GM12878 (cell line): ENCODE measurements around the gene CELSR2. TPM values are rescaled to one million over a fixed set of nuclear protein-coding genes. Genes with fewer than 3 reads are reported as not detected.

ENCODE experiments used
- ATAC-seq: fragments of 200-7000 bp; cut with Tn5 transposase; 3 replicates; pipeline ENCODE4 v1.9.1; 2020; ENCODE audit warnings: mild to moderate bottlenecking, moderate library complexity
- Bru-seq: library from RNA; stranded (reverse); fragments of 400-500 nt; gene quantifications from one replicate; lab custom pipeline; 2021; lab: Mats Ljungman, UMichigan
- BruChase-seq, 2 experiments: library from RNA; stranded (reverse); fragments of 400-500 nt; gene quantifications; one replicate each; lab custom pipeline; 2021; lab: Mats Ljungman, UMichigan
- BruUV-seq: library from RNA; stranded (reverse); fragments of 400-500 nt; replicated peaks from 2 replicates; lab custom pipeline; 2021; lab: Mats Ljungman, UMichigan
- CTCF ChIA-PET: fragments of 300-600 bp; sonication (Branson Sonifier 250); formaldehyde crosslinking; extraction: SDS; loops from one replicate; lab custom pipeline; 2021; ENCODE audit warnings: inconsistent platforms; lab: Yijun Ruan, JAX
- POLR2A ChIA-PET: fragments of 350-600 bp; formaldehyde crosslinking; extraction: SDS; loops from one replicate; lab custom pipeline; 2021; ENCODE audit warnings: inconsistent platforms; lab: Charles Lee
- RAD21 ChIA-PET: fragments of 300-600 bp; sonication (Branson Sonifier 250); formaldehyde crosslinking; loops from one replicate; lab custom pipeline; 2023; ENCODE audit warnings: antibody characterized with exemption; ENCODE audit not compliant: unreplicated experiment; lab: Charles Lee
- SMC1A ChIA-PET: fragments of 300-600 bp; sonication (Branson Sonifier 250); formaldehyde crosslinking; loops from one replicate; lab custom pipeline; 2023; ENCODE audit not compliant: unreplicated experiment, uncharacterized antibody; lab: Charles Lee
- DNase-seq: peaks from one replicate; pipeline ENCODE4 v3.0.0-alpha.2; 2011; ENCODE audit warnings: low read depth, low spot score
- FAIRE-seq: peaks from 3 replicates; lab custom pipeline; 2011; peaks lifted over from hg19 to GRCh38; lab: Jason Lieb, UNC
- H2AFZ ChIP-seq: 2 replicates; pipeline ENCODE4 v1.6.0; 2011; ENCODE audit warnings: low read depth, low read length, control low read depth; ENCODE audit not compliant: control insufficient read depth
- H3K27ac ChIP-seq: 2 replicates; pipeline ENCODE4 v1.5.1; 2011; ENCODE audit warnings: control low read depth; ENCODE audit not compliant: control insufficient read depth, insufficient read depth
- H3K27me3 ChIP-seq, 2 experiments: replicated peaks in 1 of 2; 2 replicates each; pipeline versions ENCODE4 v1.6.0 to v1.6.1; 2011; ENCODE audit warnings: low read length in 1 of 2; ENCODE audit not compliant: control insufficient read depth in 2 of 2, insufficient read depth in 2 of 2
- H3K36me3 ChIP-seq, 2 experiments: 2 replicates each; pipeline ENCODE4 v1.5.1; 2011; ENCODE audit warnings: low read length in 1 of 2; ENCODE audit not compliant: control insufficient read depth in 2 of 2, insufficient read depth in 2 of 2
- H3K4me1 ChIP-seq: 2 replicates; pipeline ENCODE4 v1.6.1; 2011; ENCODE audit warnings: mild to moderate bottlenecking, low read length, moderate library complexity, mixed read lengths; ENCODE audit not compliant: control insufficient read depth, insufficient read depth
- H3K4me2 ChIP-seq: 2 replicates; pipeline ENCODE4 v1.6.0; 2011; ENCODE audit warnings: control low read depth; ENCODE audit not compliant: control insufficient read depth, insufficient read depth
- H3K4me3 ChIP-seq: fragments of 200-600 bp; sonication (generic); 2 replicates; pipeline ENCODE4 v1.5.1; 2016
- H3K79me2 ChIP-seq: 2 replicates; pipeline ENCODE4 v1.6.0; 2011; ENCODE audit warnings: low read length; ENCODE audit not compliant: control insufficient read depth, insufficient read depth
- H3K9ac ChIP-seq: 2 replicates; pipeline ENCODE4 v1.8.0; 2011; ENCODE audit warnings: low read length, control low read depth, mixed read lengths; ENCODE audit not compliant: control insufficient read depth, insufficient read depth
- H3K9me3 ChIP-seq: replicated peaks from 3 replicates; pipeline ENCODE4 v1.5.1; 2011; ENCODE audit warnings: mild to moderate bottlenecking, low read length; ENCODE audit not compliant: control insufficient read depth, insufficient read depth
- H4K20me1 ChIP-seq: 2 replicates; pipeline ENCODE4 v1.6.0; 2011; ENCODE audit not compliant: control insufficient read depth, insufficient read depth
- KAT2A ChIP-seq: conservative IDR thresholded peaks from 2 replicates; pipeline ENCODE4 v1.6.1; 2011; ENCODE audit warnings: low read depth, low read length; ENCODE audit not compliant: control insufficient read depth
- MTA2 ChIP-seq: fragments of 450-650 bp; IDR thresholded peaks from 2 replicates; pipeline ENCODE4 v1.6.1; 2016; ENCODE audit warnings: low read depth, mild to moderate bottlenecking, moderate library complexity
- SIX5 ChIP-seq: IDR thresholded peaks from 2 replicates; pipeline ENCODE4 v1.6.1; 2011; ENCODE audit warnings: mild to moderate bottlenecking, low read depth, low read length, moderate library complexity; ENCODE audit not compliant: severe bottlenecking
- STAT3 ChIP-seq: IDR thresholded peaks from 2 replicates; pipeline ENCODE4 v1.6.1; 2011; ENCODE audit warnings: low read depth, low read length, improper control_type of control experiment
- SUZ12 ChIP-seq: fragments of 200-600 bp; sonication (generic); IDR thresholded peaks from one replicate; pipeline ENCODE4 v1.6.1; 2018; ENCODE audit warnings: antibody characterized with exemption, mild to moderate bottlenecking; ENCODE audit not compliant: unreplicated experiment
- TARDBP ChIP-seq: IDR thresholded peaks from 2 replicates; pipeline ENCODE4 v1.6.1; 2016; ENCODE audit warnings: borderline replicate concordance
- WGBS: methylation state at CpG from one replicate; pipeline ENCODE4 v1.1.6; 2016; ENCODE audit warnings: low lambda C conversion rate; ENCODE audit not compliant: insufficient replicate concordance, insufficient coverage; ENCODE audit errors: missing lambda C conversion rate; 5-methylcytosine and 5-hydroxymethylcytosine counted together
- in situ Hi-C: fragments of 300-500 bp; cut with MboI; formaldehyde crosslinking; loops from 9 replicates; pipeline ENCODE4 v1.14.3; 2018; ENCODE audit warnings: mixed read lengths
- intact Hi-C: fragments of 100-400 bp; cut with micrococcal nuclease; formaldehyde crosslinking; loops from one replicate; pipeline ENCODE4 v1.14.2; 2022; ENCODE audit not compliant: unreplicated experiment
- long read RNA-seq, 2 experiments: library from polyadenylated mRNA; unstranded; transcript quantifications; one replicate each; pipeline ENCODE4 v2.0.0, GENCODE V29; 2019 to 2020
- polyA minus RNA-seq, 3 experiments: library from RNA; depleted of rRNA, polyadenylated mRNA; stranded (reverse); fragments of >200 nt; gene quantifications; 2 replicates each; pipeline ENCODE4 v1.2.3, GENCODE V29; 2011
- polyA plus RNA-seq, 11 experiments: library from polyadenylated mRNA; depleted of rRNA in 4 of 11; unstranded in 6 of 11; stranded (reverse) in 5 of 11; fragments of >200 nt; fragmentation: Nextera tagmentation in 4 of 11; fragmentation: Illumina TruSeq in 1 of 11; extraction: Ambion mirVana in 4 of 11; extraction: Trizol in 1 of 11; gene quantifications; 1 replicate in 1 of 11; 2 replicates in 10 of 11; pipeline versions ENCODE4 v1.2.1 to v1.2.3, GENCODE V29; 2011 to 2016; ENCODE audit warnings: inconsistent platforms in 2 of 11, missing spikeins in 2 of 11, low read depth in 1 of 11
- total RNA-seq, 4 experiments: library from RNA; depleted of rRNA in 3 of 4; stranded (reverse); fragments of >200 nt in 3 of 4; fragmentation: Illumina TruSeq in 1 of 4; extraction: Trizol in 1 of 4; gene quantifications; 2 replicates each; pipeline versions ENCODE4 v1.2.1 to v1.2.3, GENCODE V29; 2013 to 2021
- TF ChIP-seq, protein P1 (sequence below): fragments of 450-650 bp; IDR thresholded peaks from 2 replicates; pipeline ENCODE4 v1.6.1; 2017; ENCODE audit warnings: low read depth, mild to moderate bottlenecking, moderate library complexity
- TF ChIP-seq, protein P2 (sequence below): fragments of 450-650 bp; IDR thresholded peaks from 2 replicates; pipeline ENCODE4 v1.6.1; 2017; ENCODE audit warnings: mild to moderate bottlenecking, low read depth, inconsistent platforms; ENCODE audit not compliant: poor library complexity, severe bottlenecking

CELSR2 gene, protein sequence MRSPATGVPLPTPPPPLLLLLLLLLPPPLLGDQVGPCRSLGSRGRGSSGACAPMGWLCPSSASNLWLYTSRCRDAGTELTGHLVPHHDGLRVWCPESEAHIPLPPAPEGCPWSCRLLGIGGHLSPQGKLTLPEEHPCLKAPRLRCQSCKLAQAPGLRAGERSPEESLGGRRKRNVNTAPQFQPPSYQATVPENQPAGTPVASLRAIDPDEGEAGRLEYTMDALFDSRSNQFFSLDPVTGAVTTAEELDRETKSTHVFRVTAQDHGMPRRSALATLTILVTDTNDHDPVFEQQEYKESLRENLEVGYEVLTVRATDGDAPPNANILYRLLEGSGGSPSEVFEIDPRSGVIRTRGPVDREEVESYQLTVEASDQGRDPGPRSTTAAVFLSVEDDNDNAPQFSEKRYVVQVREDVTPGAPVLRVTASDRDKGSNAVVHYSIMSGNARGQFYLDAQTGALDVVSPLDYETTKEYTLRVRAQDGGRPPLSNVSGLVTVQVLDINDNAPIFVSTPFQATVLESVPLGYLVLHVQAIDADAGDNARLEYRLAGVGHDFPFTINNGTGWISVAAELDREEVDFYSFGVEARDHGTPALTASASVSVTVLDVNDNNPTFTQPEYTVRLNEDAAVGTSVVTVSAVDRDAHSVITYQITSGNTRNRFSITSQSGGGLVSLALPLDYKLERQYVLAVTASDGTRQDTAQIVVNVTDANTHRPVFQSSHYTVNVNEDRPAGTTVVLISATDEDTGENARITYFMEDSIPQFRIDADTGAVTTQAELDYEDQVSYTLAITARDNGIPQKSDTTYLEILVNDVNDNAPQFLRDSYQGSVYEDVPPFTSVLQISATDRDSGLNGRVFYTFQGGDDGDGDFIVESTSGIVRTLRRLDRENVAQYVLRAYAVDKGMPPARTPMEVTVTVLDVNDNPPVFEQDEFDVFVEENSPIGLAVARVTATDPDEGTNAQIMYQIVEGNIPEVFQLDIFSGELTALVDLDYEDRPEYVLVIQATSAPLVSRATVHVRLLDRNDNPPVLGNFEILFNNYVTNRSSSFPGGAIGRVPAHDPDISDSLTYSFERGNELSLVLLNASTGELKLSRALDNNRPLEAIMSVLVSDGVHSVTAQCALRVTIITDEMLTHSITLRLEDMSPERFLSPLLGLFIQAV (N-terminal part only)
- 0.27 TPM in 2 replicates for total RNA-seq (2013; cell fraction: nucleolus; rRNA removed)
- total RNA-seq (2014; rRNA removed) (under 0.01 TPM in 1 of 2 replicates, not detected in the other), total RNA-seq (2014; rRNA removed; fragmentation: Illumina TruSeq; extraction: Trizol) (0.04 and 0.14 TPM in 2 replicates), total RNA-seq (2021) (0.15 and 0.19 TPM in 2 replicates), polyA plus RNA-seq (2011; rRNA removed) (0.03 and 0.07 TPM in 2 replicates), polyA plus RNA-seq (2014; fragmentation: Illumina TruSeq; extraction: Trizol) (0.02 and 0.10 TPM in 2 replicates), polyA plus RNA-seq (2014; fragmentation: Nextera tagmentation; extraction: Ambion mirVana) (not detected), polyA plus RNA-seq (2014; rRNA removed) (0.01 and 0.19 TPM in 2 replicates), polyA plus RNA-seq (2016; fragmentation: Nextera tagmentation; extraction: Ambion mirVana) (under 1 TPM; 0.03 to 0.04 TPM), polyA minus RNA-seq (2011; rRNA and poly(A)+ RNA removed) (0.62 and 2.3 TPM in 2 replicates), Bru-seq, nascent RNA (percentile 14 among the genes with signal in this experiment), BruChase-seq, experiment 1, labeled RNA remaining after a 6-hour chase (percentile 25 among the genes with signal in this experiment), BruChase-seq, experiment 2, labeled RNA remaining after a 2-hour chase (percentile 22 among the genes with signal in this experiment)
- polyA plus RNA-seq (2011; ENCODE audit: low read depth) = 0.13 TPM
- polyA plus RNA-seq (2011; cell fraction: cytosol; rRNA removed) = 0.09 and 0.10 TPM in 2 replicates
- 0.78 TPM in 2 replicates for polyA plus RNA-seq (2011; cell fraction: nucleus; rRNA removed)
- 0.31 and 0.45 TPM in 2 replicates for polyA plus RNA-seq (2012)
- polyA minus RNA-seq (2011; cell fraction: cytosol; rRNA and poly(A)+ RNA removed) = 0.21 and 0.27 TPM in 2 replicates
- 0.48 and 0.86 TPM in 2 replicates for polyA minus RNA-seq (2011; cell fraction: nucleus; rRNA and poly(A)+ RNA removed)
- long read RNA-seq, experiment 1 = 0 reads
- long read RNA-seq, experiment 2 = 0 reads

DNA sequence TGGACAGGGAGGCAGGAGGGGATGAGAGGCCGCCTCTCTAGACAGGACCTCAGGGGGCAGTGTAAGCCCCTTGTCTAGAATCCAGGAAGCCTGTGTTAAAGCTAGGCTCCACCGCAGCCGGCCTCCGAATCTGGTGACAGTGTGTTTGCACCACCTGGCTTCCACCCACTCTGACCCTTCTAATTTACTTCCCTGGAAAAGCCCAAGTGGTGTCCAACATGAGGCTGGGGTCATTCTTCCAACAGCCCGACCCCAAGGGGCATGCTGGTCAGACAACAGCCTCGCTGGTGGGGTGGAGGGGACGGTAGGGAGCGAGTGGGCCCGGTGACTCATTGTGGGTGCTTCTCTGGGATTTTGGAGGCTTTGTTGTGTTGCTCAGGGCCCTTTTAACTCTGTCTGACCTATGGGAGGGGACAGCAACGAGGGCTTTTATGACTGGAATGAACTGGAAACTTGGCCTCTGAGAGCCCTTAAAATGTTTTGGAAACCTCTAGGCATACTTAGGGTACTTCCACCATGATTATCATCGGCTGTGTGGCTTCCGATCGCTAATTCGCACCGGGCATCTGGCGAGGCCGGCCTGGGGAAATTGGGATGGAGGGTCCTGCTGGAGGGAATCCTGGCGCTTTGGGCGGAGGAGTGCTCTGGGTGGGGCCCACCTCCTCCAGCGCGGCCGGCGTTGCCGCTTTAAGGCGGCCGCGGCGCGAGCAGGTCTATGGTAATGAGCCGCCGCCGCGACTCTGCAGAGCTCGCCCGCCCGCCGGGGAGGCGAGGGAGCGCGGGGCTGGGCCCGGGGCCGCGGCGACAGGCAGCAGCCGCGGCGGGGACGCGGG, at the start of gene CELSR2:
Gene CELSR2 (plus strand): TSS at position 743 of the 833 bp plus-strand sequence. CDS start 541 bp downstream, outside the sequence.
- Histone ChIP-seq H3K9me3 (no peaks in the 10 kb centered on the region), H2AFZ (peak within 1 kb of the TSS; percentile 30), H3K27ac (no peak within 1 kb of the TSS), H4K20me1 (no peaks in the 10 kb centered on the region), H3K27me3 (peaks cover 2 to 4% of the 10 kb centered on the region in 2 experiments; a peak in 3 of 4 replicates), H3K36me3 (no peaks in the 10 kb centered on the region), H3K4me2 (peak within 1 kb of the TSS; percentile 70), H3K4me1 (no peaks in the 10 kb centered on the region), H3K79me2 (no peaks in the 10 kb centered on the region), H3K4me3 (no peak within 1 kb of the TSS; the same call in 1 of the 2 replicates), H3K9ac (no peak within 1 kb of the TSS)
- RAD21 ChIA-PET = no interaction called here
- in situ Hi-C loops = no loop called here
- CTCF ChIA-PET = interaction anchor here (1.0 to 1.5 kb wide), 2 partner anchors 8 to 30 kb away, joined by 3 read pairs; no protein-coding TSS in a partner anchor
- POLR2A ChIA-PET = interaction anchor here (1.2 kb wide), 1 partner anchor 139 kb away, joined by 3 read pairs; no protein-coding TSS in a partner anchor
- FAIRE-seq (no peak), DNase-seq (no peak), ATAC-seq (peak; percentile 88)
- 28% methylated on average over 29 of the region's 49 CpGs for WGBS
- SMC1A ChIA-PET = no interaction called here
- no TSS peak for BruUV-seq
- intact Hi-C loops = no loop called here
- no peak for TF ChIP-seq TARDBP
- no peak for TF ChIP-seq MTA2
- no peak for TF ChIP-seq STAT3
- TF ChIP-seq SUZ12 = no peak
- TF ChIP-seq SIX5 = no peak
- TF ChIP-seq KAT2A = peak; percentile 44; the same call in 1 of the 2 replicates
- TF ChIP-seq, protein P1, sequence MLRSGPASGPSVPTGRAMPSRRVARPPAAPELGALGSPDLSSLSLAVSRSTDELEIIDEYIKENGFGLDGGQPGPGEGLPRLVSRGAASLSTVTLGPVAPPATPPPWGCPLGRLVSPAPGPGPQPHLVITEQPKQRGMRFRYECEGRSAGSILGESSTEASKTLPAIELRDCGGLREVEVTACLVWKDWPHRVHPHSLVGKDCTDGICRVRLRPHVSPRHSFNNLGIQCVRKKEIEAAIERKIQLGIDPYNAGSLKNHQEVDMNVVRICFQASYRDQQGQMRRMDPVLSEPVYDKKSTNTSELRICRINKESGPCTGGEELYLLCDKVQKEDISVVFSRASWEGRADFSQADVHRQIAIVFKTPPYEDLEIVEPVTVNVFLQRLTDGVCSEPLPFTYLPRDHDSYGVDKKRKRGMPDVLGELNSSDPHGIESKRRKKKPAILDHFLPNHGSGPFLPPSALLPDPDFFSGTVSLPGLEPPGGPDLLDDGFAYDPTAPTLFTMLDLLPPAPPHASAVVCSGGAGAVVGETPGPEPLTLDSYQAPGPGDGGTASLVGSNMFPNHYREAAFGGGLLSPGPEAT = 0 out of 2 replicates have a peak, but pooled peaks have one; percentile 16
- TF ChIP-seq, protein P2, sequence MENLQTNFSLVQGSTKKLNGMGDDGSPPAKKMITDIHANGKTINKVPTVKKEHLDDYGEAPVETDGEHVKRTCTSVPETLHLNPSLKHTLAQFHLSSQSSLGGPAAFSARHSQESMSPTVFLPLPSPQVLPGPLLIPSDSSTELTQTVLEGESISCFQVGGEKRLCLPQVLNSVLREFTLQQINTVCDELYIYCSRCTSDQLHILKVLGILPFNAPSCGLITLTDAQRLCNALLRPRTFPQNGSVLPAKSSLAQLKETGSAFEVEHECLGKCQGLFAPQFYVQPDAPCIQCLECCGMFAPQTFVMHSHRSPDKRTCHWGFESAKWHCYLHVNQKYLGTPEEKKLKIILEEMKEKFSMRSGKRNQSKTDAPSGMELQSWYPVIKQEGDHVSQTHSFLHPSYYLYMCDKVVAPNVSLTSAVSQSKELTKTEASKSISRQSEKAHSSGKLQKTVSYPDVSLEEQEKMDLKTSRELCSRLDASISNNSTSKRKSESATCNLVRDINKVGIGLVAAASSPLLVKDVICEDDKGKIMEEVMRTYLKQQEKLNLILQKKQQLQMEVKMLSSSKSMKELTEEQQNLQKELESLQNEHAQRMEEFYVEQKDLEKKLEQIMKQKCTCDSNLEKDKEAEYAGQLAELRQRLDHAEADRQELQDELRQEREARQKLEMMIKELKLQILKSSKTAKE = no peak
